K562 (cell line): ENCODE results near the gene CLK4. TPM values are rescaled to one million over a fixed set of nuclear protein-coding genes. Genes with fewer than 3 reads are reported as not detected.

ENCODE experiments used
- ARID1B ChIP-seq: fragments of 450-650 bp; IDR thresholded peaks from 2 replicates; pipeline ENCODE4 v1.6.1; 2016; ENCODE audit warnings: antibody characterized with exemption, mild to moderate bottlenecking, inconsistent platforms
- CBFB ChIP-seq: sonication (generic); formaldehyde crosslinking; IDR thresholded peaks from 2 replicates; pipeline ENCODE4 v1.4.0; 2020; ENCODE audit warnings: mild to moderate bottlenecking, missing genetic modification reagents
- CCNT2 ChIP-seq: IDR thresholded peaks from 2 replicates; pipeline ENCODE4 v1.6.1; 2011; ENCODE audit warnings: borderline replicate concordance, low read depth, mild to moderate bottlenecking, moderate library complexity, mixed read lengths, low read length; ENCODE audit not compliant: insufficient read length; ENCODE audit errors: extremely low read depth
- ETV5 ChIP-seq: sonication (generic); formaldehyde crosslinking; IDR thresholded peaks from 2 replicates; pipeline ENCODE4 v1.4.0; 2020; ENCODE audit warnings: low read depth, mild to moderate bottlenecking, missing genetic modification reagents
- FOXK1 ChIP-seq: sonication (generic); formaldehyde crosslinking; IDR thresholded peaks from 2 replicates; pipeline ENCODE4 v1.8.0; 2022; ENCODE audit warnings: missing genetic modification reagents, mild to moderate bottlenecking, borderline replicate concordance
- GATAD2A ChIP-seq: fragments of 450-650 bp; IDR thresholded peaks from 2 replicates; pipeline ENCODE4 v1.6.1; 2017
- HDAC1 ChIP-seq, 2 experiments: fragments of 450-650 bp; IDR thresholded peaks; 2 replicates each; pipeline ENCODE4 v1.6.1; 2016 to 2017; ENCODE audit warnings: inconsistent platforms in 1 of 2, mild to moderate bottlenecking in 1 of 2, moderate library complexity in 1 of 2
- NFRKB ChIP-seq: fragments of 450-650 bp; IDR thresholded peaks from 2 replicates; pipeline ENCODE4 v1.6.1; 2016; ENCODE audit warnings: low read depth
- PTRF ChIP-seq: fragments of 450-650 bp; IDR thresholded peaks from 2 replicates; pipeline ENCODE4 v1.6.1; 2016; ENCODE audit warnings: mild to moderate bottlenecking, missing genetic modification characterization, missing compliant biosample characterization
- SRF ChIP-seq, 2 experiments: fragments of 250-450, 450-650 bp in 1 of 2; sonication (Bioruptor Pico) in 1 of 2; sonication (generic) in 1 of 2; formaldehyde crosslinking; IDR thresholded peaks; 2 replicates each; pipeline versions ENCODE4 v1.5.0 to v1.5.1; 2020 to 2022; ENCODE audit warnings: mild to moderate bottlenecking in 1 of 2, missing genetic modification reagents in 1 of 2
- TBP ChIP-seq: optimal IDR thresholded peaks from 2 replicates; pipeline ENCODE3; 2011; ENCODE audit warnings: low read depth, low read length, improper control_type of control experiment
- ZBTB8A ChIP-seq: fragments of 450-650 bp; IDR thresholded peaks from 2 replicates; pipeline ENCODE4 v1.6.1; 2018; ENCODE audit warnings: mild to moderate bottlenecking, moderate library complexity; ENCODE audit not compliant: partially characterized antibody
- ZNF165 ChIP-seq: fragments of 250-450 bp; sonication (Bioruptor Pico); IDR thresholded peaks from 2 replicates; pipeline ENCODE4 v1.4.0; 2020; ENCODE audit warnings: borderline replicate concordance
- polyA plus RNA-seq, 8 experiments: library from polyadenylated mRNA; depleted of rRNA in 4 of 8; stranded (reverse) in 5 of 8; unstranded in 3 of 8; fragments of >200 nt; fragmentation: Nextera tagmentation in 2 of 8; fragmentation: Illumina TruSeq in 1 of 8; extraction: Ambion mirVana in 2 of 8; extraction: Trizol in 1 of 8; gene quantifications; 2 replicates each; pipeline versions ENCODE4 v1.2.1 to v1.2.3, GENCODE V29; 2011 to 2014; ENCODE audit warnings: inconsistent platforms in 1 of 8, missing spikeins in 1 of 8
- total RNA-seq, 7 experiments: library from RNA; depleted of rRNA in 6 of 7; stranded (reverse); fragments of >200 nt in 6 of 7; fragmentation: Illumina TruSeq in 2 of 7; extraction: Trizol in 2 of 7; gene quantifications; 2 replicates each; pipeline versions ENCODE4 v1.2.1 to v1.2.3, GENCODE V29; 2011 to 2021; ENCODE audit warnings: low replicate concordance in 1 of 7
- TF ChIP-seq, protein P1 (sequence below), 2 experiments: fragments of 450-650 bp; IDR thresholded peaks; 2 replicates each; pipeline ENCODE4 v1.6.1; 2018; ENCODE audit warnings: mild to moderate bottlenecking in 2 of 2, low read depth in 1 of 2; ENCODE audit not compliant: partially characterized antibody in 2 of 2
- TF ChIP-seq, protein P2 (sequence below): sonication (generic); formaldehyde crosslinking; IDR thresholded peaks from 2 replicates; pipeline ENCODE4 v1.4.0; 2020; ENCODE audit warnings: mild to moderate bottlenecking, missing genetic modification reagents
- TF ChIP-seq, protein P3 (sequence below): fragments of 450-650 bp; IDR thresholded peaks from 2 replicates; pipeline ENCODE4 v1.6.1; 2017; ENCODE audit warnings: antibody characterized with exemption, mild to moderate bottlenecking

CLK4 gene
- total and polyA plus RNA-seq, 9 of the 15 experiments (the other 6 are each of a cell fraction or from before 2014, with no cell fraction given), result 10.5 to 23.1 (median 13.9) TPM

DNA sequence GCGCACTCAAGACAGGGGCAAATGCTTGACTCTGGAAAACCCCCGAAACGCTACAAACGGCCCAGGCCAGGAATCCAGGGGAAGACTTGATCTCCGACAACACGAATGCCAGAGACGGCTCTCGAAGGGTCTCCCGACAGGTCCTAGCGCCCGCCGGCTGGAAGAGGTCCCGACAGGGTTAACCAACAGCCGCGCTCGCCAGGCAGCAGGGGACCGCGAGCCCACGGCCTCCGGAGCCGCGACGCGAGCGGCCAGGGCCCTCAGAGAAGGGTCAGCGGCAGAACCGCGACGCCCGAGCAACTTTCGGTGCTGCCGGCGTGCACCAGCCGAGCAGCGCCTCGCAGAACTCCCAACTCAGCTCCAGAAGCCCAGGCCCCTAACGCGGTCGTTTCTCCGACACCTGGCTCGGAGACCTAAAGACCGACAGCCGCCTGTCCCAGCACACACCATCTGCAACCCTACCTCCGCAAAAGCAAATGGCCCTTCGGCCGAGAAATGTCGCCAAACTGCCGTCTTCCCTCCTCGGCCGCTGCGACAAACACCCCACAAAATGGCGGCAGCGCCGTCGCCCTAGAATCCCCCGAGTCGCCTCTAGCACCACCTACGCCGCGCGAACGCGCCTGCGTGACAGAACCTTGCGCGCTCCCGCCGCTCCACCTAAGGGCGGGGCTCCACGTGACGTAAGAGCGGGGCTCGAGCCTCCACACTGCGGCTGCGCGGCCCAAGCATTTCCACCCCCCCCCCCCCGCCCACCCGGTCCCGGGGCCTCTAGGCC is at the start of gene CLK4 (continued):
- TF ChIP-seq, protein P1, sequence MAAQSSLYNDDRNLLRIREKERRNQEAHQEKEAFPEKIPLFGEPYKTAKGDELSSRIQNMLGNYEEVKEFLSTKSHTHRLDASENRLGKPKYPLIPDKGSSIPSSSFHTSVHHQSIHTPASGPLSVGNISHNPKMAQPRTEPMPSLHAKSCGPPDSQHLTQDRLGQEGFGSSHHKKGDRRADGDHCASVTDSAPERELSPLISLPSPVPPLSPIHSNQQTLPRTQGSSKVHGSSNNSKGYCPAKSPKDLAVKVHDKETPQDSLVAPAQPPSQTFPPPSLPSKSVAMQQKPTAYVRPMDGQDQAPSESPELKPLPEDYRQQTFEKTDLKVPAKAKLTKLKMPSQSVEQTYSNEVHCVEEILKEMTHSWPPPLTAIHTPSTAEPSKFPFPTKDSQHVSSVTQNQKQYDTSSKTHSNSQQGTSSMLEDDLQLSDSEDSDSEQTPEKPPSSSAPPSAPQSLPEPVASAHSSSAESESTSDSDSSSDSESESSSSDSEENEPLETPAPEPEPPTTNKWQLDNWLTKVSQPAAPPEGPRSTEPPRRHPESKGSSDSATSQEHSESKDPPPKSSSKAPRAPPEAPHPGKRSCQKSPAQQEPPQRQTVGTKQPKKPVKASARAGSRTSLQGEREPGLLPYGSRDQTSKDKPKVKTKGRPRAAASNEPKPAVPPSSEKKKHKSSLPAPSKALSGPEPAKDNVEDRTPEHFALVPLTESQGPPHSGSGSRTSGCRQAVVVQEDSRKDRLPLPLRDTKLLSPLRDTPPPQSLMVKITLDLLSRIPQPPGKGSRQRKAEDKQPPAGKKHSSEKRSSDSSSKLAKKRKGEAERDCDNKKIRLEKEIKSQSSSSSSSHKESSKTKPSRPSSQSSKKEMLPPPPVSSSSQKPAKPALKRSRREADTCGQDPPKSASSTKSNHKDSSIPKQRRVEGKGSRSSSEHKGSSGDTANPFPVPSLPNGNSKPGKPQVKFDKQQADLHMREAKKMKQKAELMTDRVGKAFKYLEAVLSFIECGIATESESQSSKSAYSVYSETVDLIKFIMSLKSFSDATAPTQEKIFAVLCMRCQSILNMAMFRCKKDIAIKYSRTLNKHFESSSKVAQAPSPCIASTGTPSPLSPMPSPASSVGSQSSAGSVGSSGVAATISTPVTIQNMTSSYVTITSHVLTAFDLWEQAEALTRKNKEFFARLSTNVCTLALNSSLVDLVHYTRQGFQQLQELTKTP (IDR thresholded peaks at IDR 0.05; ENCODE audit: low read depth in 1 of 2, partially characterized antibody in 2 of 2), result peak in 1 of 2 experiments; percentile 77
- TF ChIP-seq ZBTB8A (no peak), FOXK1 (CRISPR knock-in tag) (peak; percentile 71; the same call in 1 of the 2 replicates), NFRKB (peak; percentile 97), ZNF165 (CRISPR knock-in tag) (no peak), SRF (CRISPR knock-in tag; IDR thresholded peaks at IDR 0.05) (no peak), TBP (peak; percentile 87), CBFB (CRISPR knock-in tag) (0 out of 2 replicates have a peak, but pooled peaks have one; percentile 24), CCNT2 (peak; percentile 59), GATAD2A (peak; percentile 56; the same call in 1 of the 2 replicates), PTRF (tag) (no peak), ARID1B (peak; percentile 40), ETV5 (CRISPR knock-in tag) (peak; percentile 54; the same call in 1 of the 2 replicates), HDAC1 (IDR thresholded peaks at IDR 0.05) (peak in 1 of 2 experiments; percentile 72; a peak in 1 of 4 replicates)
- TF ChIP-seq, protein P2, sequence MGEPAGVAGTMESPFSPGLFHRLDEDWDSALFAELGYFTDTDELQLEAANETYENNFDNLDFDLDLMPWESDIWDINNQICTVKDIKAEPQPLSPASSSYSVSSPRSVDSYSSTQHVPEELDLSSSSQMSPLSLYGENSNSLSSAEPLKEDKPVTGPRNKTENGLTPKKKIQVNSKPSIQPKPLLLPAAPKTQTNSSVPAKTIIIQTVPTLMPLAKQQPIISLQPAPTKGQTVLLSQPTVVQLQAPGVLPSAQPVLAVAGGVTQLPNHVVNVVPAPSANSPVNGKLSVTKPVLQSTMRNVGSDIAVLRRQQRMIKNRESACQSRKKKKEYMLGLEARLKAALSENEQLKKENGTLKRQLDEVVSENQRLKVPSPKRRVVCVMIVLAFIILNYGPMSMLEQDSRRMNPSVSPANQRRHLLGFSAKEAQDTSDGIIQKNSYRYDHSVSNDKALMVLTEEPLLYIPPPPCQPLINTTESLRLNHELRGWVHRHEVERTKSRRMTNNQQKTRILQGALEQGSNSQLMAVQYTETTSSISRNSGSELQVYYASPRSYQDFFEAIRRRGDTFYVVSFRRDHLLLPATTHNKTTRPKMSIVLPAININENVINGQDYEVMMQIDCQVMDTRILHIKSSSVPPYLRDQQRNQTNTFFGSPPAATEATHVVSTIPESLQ (CRISPR knock-in tag), result peak; percentile 62; the same call in 1 of the 2 replicates
- TF ChIP-seq, protein P3, sequence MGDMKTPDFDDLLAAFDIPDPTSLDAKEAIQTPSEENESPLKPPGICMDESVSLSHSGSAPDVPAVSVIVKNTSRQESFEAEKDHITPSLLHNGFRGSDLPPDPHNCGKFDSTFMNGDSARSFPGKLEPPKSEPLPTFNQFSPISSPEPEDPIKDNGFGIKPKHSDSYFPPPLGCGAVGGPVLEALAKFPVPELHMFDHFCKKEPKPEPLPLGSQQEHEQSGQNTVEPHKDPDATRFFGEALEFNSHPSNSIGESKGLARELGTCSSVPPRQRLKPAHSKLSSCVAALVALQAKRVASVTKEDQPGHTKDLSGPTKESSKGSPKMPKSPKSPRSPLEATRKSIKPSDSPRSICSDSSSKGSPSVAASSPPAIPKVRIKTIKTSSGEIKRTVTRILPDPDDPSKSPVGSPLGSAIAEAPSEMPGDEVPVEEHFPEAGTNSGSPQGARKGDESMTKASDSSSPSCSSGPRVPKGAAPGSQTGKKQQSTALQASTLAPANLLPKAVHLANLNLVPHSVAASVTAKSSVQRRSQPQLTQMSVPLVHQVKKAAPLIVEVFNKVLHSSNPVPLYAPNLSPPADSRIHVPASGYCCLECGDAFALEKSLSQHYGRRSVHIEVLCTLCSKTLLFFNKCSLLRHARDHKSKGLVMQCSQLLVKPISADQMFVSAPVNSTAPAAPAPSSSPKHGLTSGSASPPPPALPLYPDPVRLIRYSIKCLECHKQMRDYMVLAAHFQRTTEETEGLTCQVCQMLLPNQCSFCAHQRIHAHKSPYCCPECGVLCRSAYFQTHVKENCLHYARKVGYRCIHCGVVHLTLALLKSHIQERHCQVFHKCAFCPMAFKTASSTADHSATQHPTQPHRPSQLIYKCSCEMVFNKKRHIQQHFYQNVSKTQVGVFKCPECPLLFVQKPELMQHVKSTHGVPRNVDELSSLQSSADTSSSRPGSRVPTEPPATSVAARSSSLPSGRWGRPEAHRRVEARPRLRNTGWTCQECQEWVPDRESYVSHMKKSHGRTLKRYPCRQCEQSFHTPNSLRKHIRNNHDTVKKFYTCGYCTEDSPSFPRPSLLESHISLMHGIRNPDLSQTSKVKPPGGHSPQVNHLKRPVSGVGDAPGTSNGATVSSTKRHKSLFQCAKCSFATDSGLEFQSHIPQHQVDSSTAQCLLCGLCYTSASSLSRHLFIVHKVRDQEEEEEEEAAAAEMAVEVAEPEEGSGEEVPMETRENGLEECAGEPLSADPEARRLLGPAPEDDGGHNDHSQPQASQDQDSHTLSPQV, result no peak
